Activated T-cell treated with anti-CD3 and anti-CD28 coated beads for 48 hours (primary cell): Measurements from ENCODE around the gene RIOK2.

ENCODE experiments used
- DNase-seq: peaks from one replicate; pipeline ENCODE4 v3.0.0-alpha.2; 2020; ENCODE audit warnings: low read depth

Gene RIOK2

DNA sequence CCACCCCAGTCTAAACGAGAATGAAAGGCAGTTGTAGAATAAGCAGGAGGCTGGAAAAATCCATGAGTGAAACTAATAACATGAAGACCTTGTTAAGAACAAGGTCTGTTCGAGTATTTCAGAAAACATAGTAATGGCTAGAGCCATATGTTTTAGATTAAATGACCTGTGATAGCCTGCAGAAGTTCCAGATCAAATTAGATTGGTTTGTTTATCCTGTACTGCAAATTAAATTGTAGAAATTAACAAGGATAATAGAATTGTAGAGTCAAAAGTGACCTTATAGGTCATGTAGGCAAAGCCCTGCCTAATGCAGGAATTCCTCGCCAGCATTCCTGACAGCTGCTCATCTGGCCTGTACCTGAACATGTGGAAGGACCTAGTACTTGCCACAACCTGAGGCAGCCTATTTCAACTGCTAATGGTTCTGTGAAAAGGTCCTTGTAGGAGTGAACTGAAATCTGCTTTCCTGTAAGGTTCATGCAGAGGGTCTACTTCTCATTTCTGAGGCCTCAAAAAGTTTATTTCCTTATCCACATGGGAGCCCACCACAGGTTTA, 57.8 kb downstream of the RIOK2 start:
- DNase-seq, result no peak

- DNase-seq, result no peak
These were observed 58.7 kb downstream of the RIOK2 start for GRCh38 chr5:97124335-97124734.

DNA sequence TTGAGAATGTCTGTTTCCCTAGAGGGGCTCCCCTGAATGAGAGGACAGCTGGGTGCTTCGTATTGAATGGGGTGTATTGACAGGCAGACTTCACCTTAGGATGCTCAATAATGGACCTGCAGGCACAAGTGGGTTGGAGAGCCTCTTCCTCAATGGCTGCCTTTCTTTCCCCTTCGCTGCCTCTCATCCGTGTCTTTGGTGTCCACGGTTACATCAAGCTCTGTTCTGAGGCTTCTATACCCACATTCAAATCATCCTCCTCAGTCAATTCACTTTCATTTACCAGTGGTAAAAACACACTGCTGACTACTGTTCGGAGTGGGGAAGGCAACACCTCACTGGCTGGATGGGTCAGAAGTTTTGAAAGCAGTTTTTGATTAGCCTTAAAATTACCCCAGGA, 61.2 kb downstream of the RIOK2 start:
- no peak for DNase-seq

DNA sequence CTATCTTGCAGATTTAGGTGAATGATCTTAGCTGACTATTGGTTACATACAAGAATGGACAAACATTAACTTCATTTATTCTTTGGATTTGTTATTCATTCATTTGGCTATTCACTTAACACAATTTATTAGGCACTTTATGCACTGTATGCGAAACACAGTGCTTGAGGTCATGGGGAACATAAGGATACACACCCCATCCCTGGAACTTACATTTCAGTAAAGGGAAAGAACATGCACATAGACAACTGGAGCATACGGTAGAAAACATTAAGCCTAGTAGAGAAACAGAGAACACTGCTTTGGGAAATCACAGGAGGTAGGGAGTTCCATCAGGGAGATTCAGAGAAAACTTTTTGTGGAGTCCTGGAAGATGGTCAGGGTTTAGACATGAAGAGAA, 62.9 kb downstream of the RIOK2 start:
- no peak for DNase-seq

DNA sequence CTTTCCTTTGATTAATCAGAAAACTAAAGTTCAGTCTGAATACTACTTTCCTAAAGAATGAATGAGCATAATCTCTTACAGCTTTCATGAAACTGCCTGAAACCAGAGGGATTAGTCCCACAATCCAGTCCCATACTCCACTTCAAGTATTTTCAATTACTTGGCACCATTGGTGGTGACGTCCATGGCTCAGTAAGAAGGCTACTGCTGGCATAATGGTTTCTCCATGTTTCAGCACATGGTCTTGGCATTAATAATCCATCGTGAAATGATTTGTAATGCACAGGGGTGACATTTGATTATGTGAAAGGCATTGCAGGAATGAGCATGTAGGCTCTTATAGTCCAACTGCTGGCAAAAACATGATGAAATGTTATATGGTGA, 64.0 kb downstream of the RIOK2 start:
- DNase-seq, result no peak

GRCh38 chr5:97118261-97119006, 64.6 kb downstream of the RIOK2 start:
- no peak for DNase-seq

DNA sequence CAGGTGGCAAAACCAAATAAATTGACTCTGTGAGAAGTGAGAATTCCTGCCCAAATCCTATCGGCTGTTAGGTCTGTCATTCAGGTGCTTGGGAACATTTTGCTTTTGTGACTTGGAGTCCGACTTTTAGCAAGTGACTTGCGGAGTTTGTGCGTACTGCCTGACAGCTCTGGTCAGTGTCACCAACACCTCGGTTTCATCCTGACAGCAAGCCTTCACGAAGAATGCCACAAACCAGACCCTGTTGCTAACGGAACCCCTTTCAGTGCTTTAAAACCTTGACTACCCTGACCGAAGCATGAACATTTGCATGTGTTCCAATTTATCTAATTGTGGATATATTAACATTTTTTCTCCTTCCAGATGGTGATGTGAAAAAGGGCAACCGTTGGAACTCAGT, 67.1 kb downstream of the RIOK2 start:
- DNase-seq, result no peak

DNA sequence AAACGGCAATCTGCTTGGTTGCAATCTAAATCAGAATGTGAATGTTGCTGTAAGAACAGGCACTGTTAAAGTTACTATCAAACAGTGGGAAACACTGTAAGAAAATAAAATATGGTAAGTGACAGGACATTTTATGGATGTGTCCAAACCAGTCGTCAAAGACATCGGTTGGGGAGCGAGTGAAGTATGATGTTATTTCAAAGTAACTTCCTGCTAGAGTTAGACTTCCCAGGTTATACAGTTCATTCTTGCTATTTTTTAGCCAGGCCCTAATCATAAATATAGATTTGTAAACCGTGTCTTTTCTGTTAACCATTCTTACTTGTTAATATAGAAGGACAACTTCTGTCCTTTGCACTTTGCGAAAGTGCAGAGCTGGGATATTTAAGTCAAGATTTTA, 70.8 kb downstream of the RIOK2 start:
- no peak for DNase-seq

DNA sequence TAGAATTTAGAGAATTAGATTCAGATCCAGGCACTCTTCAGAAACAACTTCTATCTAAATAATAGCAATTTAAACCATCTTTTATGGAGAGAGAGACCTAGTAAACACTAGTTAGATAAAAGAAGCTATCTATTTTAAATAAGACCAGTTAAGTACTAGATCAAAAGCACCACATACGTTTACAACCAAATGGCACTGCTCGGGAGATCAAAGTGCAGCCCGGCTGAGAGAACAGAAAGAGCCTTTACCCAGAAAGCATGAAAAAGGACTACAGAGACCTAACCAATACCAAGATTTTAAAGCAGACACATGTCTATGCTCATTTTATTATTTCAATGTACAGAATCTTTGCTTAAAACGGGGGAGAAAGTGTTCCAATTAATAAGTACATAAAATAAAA, 71.4 kb downstream of the RIOK2 start:
- DNase-seq, result no peak

DNA sequence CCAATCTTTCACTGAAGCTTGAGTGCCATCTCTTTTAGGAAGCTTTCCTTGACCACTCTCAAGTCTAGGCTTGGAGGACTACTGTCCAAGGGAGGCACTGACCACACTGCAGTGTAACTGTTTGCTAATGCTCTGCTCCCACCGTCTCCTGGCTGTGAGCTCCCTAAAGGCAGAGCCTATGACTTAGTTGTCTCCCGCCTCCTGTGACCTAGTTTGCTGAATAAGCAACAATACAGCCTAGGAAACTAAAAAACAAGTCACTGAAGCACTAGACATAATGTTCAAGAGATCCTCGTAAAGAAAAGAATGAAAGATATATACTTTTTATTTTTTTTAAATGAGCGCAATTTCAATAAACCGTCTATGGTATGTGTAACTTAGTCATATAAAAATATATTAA, 72.0 kb downstream of the RIOK2 start:
- no peak for DNase-seq
